Caki2 (cell line): Measurements from ENCODE around the gene AMACR. TPM values are rescaled to one million over a fixed set of nuclear protein-coding genes. Genes with fewer than 3 reads are reported as not detected.
"Not testable (repeated sequence)": the region's sequence is repeated elsewhere in the genome, so short reads cannot be mapped to it uniquely, and the experiment has no call there.

Experiments used
- DNase-seq: peaks from one replicate; pipeline ENCODE4 v3.0.0-alpha.2; 2015; ENCODE audit warnings: low read depth
- in situ Hi-C: cut with HindIII; loops from 2 replicates; pipeline ENCODE4 v1.10.0; 2016; ENCODE audit warnings: low sequenced_read_pairs, low pct_unique_long_range_greater_than_20kb, mixed read lengths
- total RNA-seq: library from RNA; depleted of rRNA; stranded (reverse); fragments of >200 nt; shearing (Covaris generic); gene quantifications from 2 replicates; pipeline ENCODE4 v1.2.3, GENCODE V29; 2014; ENCODE audit warnings: low replicate concordance

The AMACR gene
- total RNA-seq, 1 experiment from 2014 or later, result 27.2 TPM

DNA sequence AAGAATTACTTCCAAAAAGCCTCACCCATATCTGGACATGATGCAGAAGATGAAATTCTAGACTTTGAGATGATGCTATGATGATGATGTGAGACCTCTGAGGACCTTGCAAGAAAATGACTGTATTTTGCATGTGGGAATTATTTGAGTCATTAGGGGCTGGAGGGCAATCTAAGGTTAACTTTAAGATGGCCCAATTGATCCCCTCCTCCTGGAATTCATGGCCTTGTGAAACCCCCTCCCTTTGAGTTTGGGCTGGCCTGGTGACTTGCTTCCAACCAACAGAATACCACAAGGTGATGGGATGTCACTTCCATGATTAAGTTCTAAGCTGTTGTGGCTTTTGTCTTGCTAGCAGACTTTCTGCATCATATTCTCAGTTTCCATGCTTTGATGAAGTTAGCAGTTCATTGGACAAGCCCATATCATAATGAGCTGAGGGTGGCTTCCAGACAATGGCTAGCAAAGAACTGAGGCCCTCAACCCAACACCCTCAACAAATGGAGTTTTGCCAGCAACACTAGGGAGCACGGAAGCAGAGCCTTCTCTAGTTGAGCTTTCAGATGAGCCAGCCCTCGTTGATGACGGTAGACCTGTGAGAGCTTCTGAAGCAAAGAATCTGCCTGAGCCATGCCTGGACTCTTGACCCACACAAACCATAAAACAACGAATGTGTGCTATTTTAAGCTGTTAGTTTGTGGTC is 7.4 kb upstream of the AMACR start:
- DNase-seq, result no peak
- in situ Hi-C loops, result no loop called here

DNA sequence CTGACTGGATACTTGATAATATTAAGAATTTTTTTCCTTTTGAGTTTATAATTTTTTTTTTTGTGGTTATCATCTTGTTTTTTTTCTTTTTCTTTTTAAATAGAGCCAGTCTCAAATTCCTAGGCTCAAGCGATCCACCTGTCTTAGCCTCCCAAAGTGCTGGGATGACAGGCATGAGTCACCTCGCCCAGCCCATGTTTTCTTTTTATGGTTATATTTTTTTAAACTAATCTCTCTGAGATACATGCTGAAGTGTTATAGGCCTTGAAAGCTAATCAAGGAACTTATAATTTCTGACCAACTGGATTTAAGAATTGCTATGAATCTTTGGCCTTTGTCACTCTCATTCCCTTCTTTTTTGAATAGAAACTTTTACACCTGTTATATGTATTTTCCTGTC is 6.8 kb upstream of the AMACR start:
- no peak for DNase-seq
- in situ Hi-C loops, result no loop called here

DNA sequence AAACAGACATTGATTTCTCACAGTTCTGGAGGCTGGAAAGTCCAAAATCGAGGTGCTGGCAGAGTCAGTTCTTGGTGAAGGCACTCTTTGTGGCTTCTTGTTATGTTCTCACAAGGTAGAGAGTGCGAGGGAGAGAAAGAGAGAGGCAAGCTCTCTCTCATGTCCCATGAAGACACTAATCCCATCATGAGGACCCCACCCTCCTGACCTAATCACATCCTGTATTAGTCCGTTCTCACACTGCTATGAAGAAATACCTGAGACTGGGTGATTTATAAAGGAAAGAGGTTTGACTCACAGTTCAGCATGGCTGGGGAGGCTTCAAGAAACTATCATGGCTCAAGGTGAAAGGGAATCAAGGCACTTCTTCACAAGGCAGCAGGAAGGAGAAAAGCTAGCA is 5.7 kb upstream of the AMACR start:
- DNase-seq, result no peak
- in situ Hi-C loops, result no loop called here

DNA sequence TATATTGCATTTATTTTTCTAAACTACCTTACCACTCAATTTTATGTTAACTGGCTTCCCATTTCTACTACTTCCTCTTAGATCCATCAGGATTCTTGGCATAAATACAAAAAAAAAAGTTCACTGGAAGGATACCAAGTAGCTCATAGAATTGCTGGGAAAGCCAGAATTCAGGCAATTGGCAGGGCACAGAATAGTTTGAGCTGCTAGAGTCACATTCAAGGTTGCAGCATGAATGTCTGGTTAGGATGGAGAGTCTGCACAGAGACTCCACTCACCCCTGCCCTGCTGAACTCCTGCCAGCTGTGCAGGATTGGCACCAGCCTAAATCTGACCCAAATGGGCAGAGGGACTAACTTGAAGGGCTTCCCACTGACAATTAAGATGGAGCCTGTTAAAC is 4.9 kb upstream of the AMACR start:
- in situ Hi-C loops, result no loop called here
- no peak for DNase-seq

DNA sequence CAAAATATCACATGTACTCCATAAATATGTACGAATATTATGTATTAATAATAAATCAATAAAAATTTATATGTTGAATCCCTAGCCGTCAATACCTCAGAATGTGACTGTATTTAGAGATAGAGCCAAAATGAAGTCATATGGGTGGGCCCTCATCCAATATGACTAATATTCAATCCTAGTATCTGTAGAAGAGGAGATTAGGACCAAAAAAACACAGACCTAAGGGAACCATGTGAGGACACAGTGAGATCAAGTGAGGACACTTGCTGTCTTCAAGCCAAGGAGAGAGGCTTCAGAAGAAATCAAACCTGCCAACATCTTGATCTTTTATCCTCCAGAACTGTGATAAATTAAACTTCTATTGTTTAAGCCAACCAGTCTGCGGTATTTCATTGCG is 3.7 kb upstream of the AMACR start:
- no peak for DNase-seq
- in situ Hi-C loops, result no loop called here

DNA sequence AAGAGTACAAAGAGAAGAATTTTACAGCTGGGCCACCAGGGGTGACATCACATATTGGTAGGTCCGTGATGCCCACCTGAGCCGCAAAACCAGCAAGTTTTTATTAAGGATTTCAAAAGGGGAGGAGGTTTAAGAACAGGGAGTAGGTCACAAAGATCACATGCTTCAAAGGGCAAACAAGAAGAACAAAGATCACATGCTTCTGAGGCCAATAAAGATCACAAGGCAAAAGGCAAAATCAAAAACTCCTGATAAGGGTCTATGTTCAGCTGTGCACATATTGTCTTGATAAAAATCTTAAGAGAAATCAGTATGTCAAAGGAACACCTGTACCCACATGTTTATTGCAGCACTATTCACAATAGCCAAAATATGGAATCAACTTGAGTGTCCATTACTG is 2.3 kb upstream of the AMACR start:
- DNase-seq, in situ Hi-C loops: not testable (repeated sequence)

DNA sequence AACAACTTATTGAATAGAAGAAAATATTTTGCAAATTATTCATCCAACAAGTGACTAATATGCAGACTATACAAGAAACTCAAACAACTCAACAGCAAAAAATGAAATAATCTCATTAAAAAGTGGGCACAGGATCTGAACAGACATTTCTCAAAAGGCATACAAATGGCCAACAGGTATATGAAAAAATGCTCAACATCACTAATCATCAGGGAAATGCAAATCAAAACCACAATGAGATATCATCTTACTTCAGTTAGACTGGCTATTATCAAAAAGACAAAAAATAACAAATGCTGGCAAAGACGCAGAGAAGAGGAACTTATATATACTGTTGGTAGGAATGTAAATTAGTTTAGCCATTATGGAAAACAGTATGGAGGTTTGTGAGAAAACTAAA is 1.8 kb upstream of the AMACR start:
- in situ Hi-C loops, result no loop called here
- no peak for DNase-seq

DNA sequence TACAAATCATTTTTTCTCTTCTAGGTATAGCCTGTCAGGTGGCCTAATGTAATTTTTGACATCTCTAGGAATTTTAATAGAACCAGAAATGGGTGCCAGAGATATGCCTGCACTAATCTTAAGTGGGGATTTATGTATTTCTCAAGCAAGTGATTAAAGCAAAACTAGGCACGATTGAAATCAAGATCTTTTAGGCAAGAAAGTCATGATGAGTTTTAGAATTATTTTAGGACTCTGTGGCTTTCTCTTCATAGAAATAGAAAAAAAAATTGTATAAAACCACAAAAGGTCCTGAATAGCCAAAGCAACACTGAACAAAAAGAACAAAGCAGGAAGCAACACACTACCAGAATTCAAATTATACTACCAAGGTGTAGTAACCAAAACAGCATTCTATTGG is 952 bp upstream of the AMACR start:
- in situ Hi-C loops, result no loop called here
- no peak for DNase-seq

DNA sequence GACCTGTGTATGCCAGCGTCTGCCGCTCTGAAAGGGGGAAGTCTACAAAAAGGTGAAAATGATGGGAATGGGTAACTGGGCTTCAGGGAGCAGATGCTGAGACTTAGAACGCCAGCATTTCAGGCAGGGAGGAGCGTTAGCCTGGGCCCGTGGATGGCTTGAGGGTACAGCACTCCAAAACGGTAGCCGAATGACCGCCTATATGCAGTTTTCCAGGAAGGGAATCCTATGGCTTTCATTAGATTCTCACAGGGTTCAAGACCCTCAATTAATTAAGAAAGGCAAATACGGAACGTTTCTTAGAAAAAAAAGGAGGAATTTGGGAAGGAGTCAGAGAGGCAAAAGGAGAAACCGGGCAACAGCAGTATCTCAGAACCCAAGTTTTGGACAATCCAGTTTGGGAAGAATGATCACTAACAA is 639 bp downstream of the AMACR start:
- in situ Hi-C loops, result no loop called here
- no peak for DNase-seq

DNA sequence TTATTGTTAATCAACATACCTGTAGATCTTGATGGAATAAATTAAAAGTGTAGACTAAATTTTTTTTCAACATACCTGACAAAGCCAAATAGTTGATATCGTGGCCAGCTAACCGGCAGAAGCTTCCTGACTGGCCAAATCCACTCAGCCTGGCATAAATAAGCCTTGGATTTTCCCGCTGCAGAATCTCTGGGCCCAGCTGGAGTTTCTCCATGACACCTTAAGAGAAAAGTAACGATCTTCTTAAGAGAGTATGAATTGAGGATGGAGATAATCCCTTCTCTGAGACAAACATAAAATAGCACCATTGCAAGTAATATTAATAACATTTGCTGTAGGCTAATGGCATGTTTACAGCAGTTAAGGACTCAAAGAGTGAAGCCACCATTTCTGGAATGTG is 2.2 kb downstream of the AMACR start:
- in situ Hi-C loops, result no loop called here
- peak; percentile 32 for DNase-seq

DNA sequence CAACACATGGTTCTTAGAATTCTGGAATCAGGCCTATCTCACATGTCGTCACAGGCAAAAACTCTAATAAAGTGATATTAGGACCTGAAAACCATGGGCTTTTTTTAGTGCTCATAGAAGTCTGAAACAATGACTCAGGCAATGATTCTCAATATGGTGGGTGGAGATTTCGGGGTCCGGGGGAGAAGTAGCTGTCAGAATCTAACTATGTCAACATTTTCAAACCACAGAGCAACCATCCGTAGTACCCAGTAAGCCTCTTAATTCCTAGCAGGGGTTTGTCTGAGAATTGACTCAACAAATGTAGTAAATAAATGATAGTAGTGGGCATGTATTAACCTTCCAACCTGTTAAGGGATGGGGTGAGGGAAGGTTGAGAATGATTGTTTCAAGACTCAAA is 2.6 kb downstream of the AMACR start:
- in situ Hi-C loops, result no loop called here
- DNase-seq, result peak; percentile 71

DNA sequence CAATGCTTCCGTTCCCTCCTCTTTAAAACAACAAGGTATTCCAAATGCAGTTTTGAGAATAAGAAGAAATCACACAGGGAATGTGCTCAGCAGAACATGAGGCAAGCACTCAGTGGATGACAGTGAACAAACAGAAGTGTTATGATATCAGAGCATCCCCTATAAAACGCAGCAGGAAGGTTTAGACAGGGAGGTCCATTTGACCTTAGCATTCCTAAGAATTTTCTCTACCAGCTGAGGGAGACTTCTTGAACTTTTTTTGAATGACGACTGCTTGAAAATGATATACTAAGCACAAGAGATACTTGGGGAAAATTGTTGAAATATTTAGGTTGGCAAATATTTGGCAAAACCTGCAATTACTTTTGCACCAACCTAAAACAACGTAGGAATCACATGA is 3.9 kb downstream of the AMACR start:
- no peak for DNase-seq

DNA sequence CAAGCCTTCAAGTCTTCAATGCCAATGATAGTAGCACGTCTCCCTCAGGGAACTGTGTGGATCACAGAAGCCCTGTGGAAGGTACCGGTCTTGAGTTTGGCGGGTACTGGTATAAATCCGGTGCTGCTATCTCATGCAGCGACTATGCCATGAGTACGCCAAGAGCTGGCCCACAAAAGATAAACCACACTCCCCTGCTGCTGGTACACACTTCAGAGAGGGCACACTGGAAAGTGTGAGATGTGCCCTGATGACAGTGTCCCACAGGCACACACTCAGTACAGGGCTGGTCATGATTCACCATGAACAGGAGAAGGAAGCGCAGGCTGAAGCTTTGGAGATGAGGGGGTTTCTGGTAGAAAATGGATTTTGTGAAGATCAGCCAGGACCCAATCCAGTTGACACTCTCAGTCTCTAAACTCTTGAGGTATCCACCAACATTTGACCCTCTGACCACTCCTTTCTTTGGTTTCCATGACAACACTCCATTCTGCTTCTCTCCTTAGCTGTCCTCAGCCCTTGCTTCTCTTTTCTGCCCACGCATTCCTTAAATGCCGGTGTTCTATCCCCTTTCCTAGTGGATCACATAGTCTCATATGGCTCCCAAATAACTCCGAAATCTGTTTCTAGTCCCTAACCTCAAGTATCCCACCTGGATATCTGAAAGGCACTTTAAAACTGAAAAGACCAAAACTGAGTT is 5.1 kb downstream of the AMACR start:
- in situ Hi-C loops, result no loop called here
- no peak for DNase-seq

More for the DNA sequence above, 3.9 kb downstream of the AMACR start:
- in situ Hi-C loops, result no loop called here

DNA sequence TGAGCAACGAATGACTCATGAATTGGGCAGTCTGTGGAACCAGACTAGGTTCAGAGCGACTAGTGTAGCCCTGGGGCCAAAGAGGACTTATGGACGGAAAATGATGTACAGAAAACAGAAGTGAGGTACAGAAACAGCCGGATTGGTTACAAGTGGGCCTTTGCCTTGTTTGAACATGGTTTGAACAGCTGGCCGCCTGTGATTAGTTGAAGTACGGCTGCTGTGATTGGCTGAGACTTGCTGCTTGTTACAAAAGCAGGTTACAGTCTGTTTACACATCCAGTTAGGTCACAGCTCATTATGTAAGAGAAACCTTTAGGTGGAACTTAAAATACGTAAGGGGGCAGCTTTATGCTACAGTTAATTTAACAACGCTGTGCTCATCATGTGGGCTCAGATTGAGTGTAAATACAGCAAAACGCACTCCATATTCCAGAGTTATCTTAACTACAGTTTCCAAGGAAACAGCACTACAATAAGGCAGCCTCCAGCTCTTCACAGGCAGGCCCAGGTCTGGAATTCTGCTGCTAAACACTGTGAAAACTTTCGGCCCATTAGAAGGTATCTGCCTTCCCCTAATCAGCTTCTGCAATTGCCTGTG is 6.5 kb downstream of the AMACR start:
- in situ Hi-C loops, result no loop called here
- DNase-seq, result peak; percentile 93

DNA sequence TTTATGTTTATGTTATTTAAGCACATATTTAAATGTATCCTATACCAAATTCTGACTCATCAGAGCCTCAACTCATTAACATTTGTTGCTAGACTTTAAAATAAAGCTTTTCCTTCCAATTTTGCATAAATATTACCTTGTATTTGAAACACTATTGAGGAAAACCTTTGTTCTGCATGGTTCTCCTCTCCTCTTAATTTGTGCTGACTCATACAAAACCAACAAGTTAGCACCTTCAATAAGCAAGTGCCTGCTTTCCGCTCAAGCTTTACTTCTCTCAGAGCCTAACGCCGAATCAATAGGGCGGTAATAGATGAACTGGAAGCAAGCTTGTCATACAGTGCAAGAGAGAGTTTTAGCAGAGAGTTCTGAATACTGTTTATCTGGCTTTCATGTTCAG is 7.9 kb downstream of the AMACR start:
- peak; percentile 21 for DNase-seq
- in situ Hi-C loops, result no loop called here

DNA sequence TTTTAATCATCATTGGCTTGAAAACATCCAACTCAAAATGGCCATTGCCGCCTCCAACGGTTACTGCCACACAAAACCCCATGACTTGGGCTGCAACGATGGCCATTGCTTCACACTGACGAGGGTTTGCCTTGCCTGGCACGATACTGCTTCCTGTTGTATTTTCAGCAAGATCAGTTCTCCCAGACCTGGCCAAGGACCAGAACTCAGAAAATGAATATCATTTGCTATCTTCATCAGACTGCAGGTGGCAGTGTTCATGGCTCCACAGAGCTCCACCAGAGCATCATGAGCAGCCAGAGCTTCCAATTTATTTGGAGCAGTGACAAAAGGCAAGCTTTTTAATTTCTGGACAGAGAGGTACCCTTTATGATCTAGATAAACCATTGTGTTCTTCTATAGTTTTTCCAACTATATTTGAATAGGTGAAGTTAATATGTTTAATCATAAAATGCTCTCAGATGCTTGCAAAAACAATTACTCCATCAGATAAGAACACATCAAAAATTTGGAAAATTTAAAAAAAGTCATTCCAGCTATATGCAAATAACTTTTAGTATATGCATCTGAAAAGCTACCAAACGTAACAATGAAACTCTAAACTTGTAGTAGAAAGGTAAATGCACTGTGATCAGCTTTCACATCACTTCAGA is 10.4 kb downstream of the AMACR start:
- DNase-seq, result peak; percentile 65
- in situ Hi-C loops, result no loop called here

DNA sequence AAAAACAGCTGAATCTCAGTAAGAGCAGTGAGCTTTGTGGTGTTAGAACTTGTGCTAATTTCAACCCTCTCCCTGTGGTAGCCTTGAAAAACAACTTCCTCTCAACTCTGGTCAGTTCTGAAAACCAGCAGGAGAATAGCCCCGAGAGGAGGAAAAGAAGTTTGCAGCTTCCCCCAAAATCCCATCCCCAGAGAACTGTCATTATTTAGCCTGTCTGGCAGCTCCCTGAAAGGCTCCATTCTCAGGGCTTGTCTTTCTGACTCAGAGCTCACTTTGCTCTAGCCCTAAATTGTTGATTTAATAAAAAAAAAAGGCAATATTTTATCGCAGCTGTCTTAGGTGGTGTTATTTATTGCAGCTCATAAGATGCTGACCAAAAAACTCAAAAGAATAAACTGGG is 12.0 kb downstream of the AMACR start:
- DNase-seq, result no peak
- in situ Hi-C loops, result no loop called here

DNA sequence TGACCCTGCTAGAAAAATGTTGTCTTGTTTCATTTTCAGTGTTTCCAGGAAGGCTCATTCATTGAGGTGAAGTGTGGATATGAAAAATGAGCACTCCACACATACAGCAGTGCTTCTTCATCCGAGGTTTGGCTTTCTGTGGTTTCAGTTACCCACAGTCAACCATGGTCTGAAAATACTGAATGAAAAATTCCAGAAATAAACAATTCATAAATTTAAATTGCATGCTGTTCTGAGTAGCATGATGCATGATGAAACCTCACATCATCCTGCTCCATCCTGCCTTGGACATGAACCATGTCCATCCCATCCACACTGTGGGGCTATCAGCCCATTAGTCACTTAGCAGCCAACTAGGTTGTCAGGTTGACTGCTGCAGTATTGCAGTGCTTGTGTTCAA is 13.0 kb downstream of the AMACR start:
- in situ Hi-C loops, result no loop called here
- DNase-seq, result no peak

DNA sequence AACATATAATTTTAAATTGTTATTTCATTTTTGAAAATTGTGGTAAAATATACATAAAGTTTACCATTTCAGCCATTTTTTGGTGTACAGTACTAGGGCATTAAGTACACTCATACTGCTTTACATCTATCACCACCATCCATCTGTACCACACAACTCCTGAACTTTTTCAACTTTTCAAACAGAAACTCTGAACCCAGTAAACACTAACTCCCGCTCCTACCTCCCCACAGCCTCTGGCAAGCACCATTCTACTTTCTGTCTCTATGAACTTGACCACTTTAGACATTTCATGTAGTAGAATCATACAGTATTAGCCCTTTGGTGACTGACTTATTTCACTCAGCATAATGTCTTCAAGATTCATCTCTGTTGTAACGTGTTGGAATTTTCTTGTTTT is 15.0 kb downstream of the AMACR start:
- no peak for DNase-seq
- in situ Hi-C loops, result no loop called here
